Upper lobe of right lung (tissue), 1 donor: ENCODE results near the gene DIS3L2. TPM values are rescaled to one million over a fixed set of nuclear protein-coding genes. Genes with fewer than 3 reads are reported as not detected.

Experiments used
- ATAC-seq: fragments of 200-7000 bp; cut with Tn5 transposase; one replicate; pipeline ENCODE4 v1.9.1; 2020; ENCODE audit warnings: mild to moderate bottlenecking, moderate library complexity
- DNase-seq: peaks from one replicate; pipeline ENCODE4 v3.0.0-alpha.2; 2020
- H3K27ac ChIP-seq: fragments of 200-600 bp; one replicate; pipeline ENCODE4 v1.8.0; 2022
- H3K27me3 ChIP-seq: fragments of 200-600 bp; one replicate; pipeline ENCODE4 v1.8.0; 2022; ENCODE audit warnings: mild to moderate bottlenecking
- H3K36me3 ChIP-seq: fragments of 200-600 bp; one replicate; pipeline ENCODE4 v1.8.0; 2022
- H3K4me1 ChIP-seq: fragments of 200-600 bp; one replicate; pipeline ENCODE4 v1.8.0; 2022
- H3K4me3 ChIP-seq: fragments of 200-600 bp; one replicate; pipeline ENCODE4 v1.8.0; 2022; ENCODE audit warnings: mild to moderate bottlenecking
- H3K9me3 ChIP-seq: fragments of 200-600 bp; one replicate; pipeline ENCODE4 v1.8.0; 2022
- intact Hi-C: fragments of 100-400 bp; cut with DNase I; formaldehyde crosslinking; loops from one replicate; pipeline ENCODE4 v1.11.0; 2022
- total RNA-seq: library from RNA; stranded (reverse); fragmentation: NEBNext Ultra II Directional; extraction: Animal tissue kit (Norgen Biotek cat#: 25700); gene quantifications from one replicate; pipeline ENCODE4 v1.2.1, GENCODE V29; 2021
- TF ChIP-seq, protein P1 (sequence below): fragments of 200-600 bp; IDR thresholded peaks from one replicate; pipeline ENCODE4 v1.8.0; 2022; ENCODE audit warnings: antibody characterized with exemption
- donor health status: DM: no; HTN: yes; CAD: no; lungs with severe emphysema.

The DIS3L2 gene
- total RNA-seq, 1 donor from 2014 or later: 35.8 TPM

GRCh38 chr2:232290668-232291067, 329.2 kb downstream of the DIS3L2 start:
- Histone ChIP-seq H3K27ac (no peak overlapping the region), H3K4me3 (no peak overlapping the region), H3K9me3 (no peaks in the 10 kb centered on the region), H3K27me3 (no peaks in the 10 kb centered on the region), H3K4me1 (no peaks in the 10 kb centered on the region), H3K36me3 (no peaks in the 10 kb centered on the region)
- TF ChIP-seq, protein P1, sequence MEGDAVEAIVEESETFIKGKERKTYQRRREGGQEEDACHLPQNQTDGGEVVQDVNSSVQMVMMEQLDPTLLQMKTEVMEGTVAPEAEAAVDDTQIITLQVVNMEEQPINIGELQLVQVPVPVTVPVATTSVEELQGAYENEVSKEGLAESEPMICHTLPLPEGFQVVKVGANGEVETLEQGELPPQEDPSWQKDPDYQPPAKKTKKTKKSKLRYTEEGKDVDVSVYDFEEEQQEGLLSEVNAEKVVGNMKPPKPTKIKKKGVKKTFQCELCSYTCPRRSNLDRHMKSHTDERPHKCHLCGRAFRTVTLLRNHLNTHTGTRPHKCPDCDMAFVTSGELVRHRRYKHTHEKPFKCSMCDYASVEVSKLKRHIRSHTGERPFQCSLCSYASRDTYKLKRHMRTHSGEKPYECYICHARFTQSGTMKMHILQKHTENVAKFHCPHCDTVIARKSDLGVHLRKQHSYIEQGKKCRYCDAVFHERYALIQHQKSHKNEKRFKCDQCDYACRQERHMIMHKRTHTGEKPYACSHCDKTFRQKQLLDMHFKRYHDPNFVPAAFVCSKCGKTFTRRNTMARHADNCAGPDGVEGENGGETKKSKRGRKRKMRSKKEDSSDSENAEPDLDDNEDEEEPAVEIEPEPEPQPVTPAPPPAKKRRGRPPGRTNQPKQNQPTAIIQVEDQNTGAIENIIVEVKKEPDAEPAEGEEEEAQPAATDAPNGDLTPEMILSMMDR: no peak
- DNase-seq (no peak), ATAC-seq (no peak)
- intact Hi-C loops: no loop called here

- ATAC-seq (no peak), DNase-seq (no peak)
- no peaks in the 10 kb centered on the region for H3K36me3 ChIP-seq
These were observed 329.8 kb downstream of the DIS3L2 start for GRCh38 chr2:232291343-232291742.

GRCh38 chr2:232292395-232293154, 331.1 kb downstream of the DIS3L2 start:
- intact Hi-C loops: no loop called here
- no peak overlapping the region for H3K27ac ChIP-seq
- ATAC-seq (peak; percentile 79), DNase-seq (no peak)
- no peaks in the 10 kb centered on the region for H3K9me3 ChIP-seq
- H3K27me3 ChIP-seq: no peaks in the 10 kb centered on the region
- no peak overlapping the region for H3K4me3 ChIP-seq
- TF ChIP-seq, protein P1: peak; percentile 61
- H3K36me3 ChIP-seq: no peaks in the 10 kb centered on the region
- H3K4me1 ChIP-seq: no peaks in the 10 kb centered on the region

More at GRCh38 chr2:232291343-232291742, 329.8 kb downstream of the DIS3L2 start:
- no peak overlapping the region for H3K27ac ChIP-seq
- no peaks in the 10 kb centered on the region for H3K9me3 ChIP-seq
- intact Hi-C loops: no loop called here
- no peaks in the 10 kb centered on the region for H3K4me1 ChIP-seq
- no peak overlapping the region for H3K4me3 ChIP-seq
- TF ChIP-seq, protein P1: no peak
- H3K27me3 ChIP-seq: no peaks in the 10 kb centered on the region

GRCh38 chr2:232293191-232293590, 331.7 kb downstream of the DIS3L2 start:
- no peaks in the 10 kb centered on the region for H3K4me1 ChIP-seq
- DNase-seq (no peak), ATAC-seq (no peak)
- H3K27ac ChIP-seq: no peak overlapping the region
- no peaks in the 10 kb centered on the region for H3K27me3 ChIP-seq
- no peaks in the 10 kb centered on the region for H3K36me3 ChIP-seq
- TF ChIP-seq, protein P1: no peak
- no peaks in the 10 kb centered on the region for H3K9me3 ChIP-seq
- no peak overlapping the region for H3K4me3 ChIP-seq
- intact Hi-C loops: no loop called here

GRCh38 chr2:232295971-232296370, 334.5 kb downstream of the DIS3L2 start:
- H3K27me3 ChIP-seq: no peaks in the 10 kb centered on the region
- intact Hi-C loops: no loop called here
- H3K36me3 ChIP-seq: peaks cover 10% of the 10 kb centered on the region
- H3K4me3 ChIP-seq: no peak overlapping the region
- no peak for DNase-seq
- no peaks in the 10 kb centered on the region for H3K9me3 ChIP-seq
- no peak for ATAC-seq
- TF ChIP-seq, protein P1: no peak
- no peaks in the 10 kb centered on the region for H3K4me1 ChIP-seq
- no peak overlapping the region for H3K27ac ChIP-seq
